Measurements from ENCODE around the gene CLUH.

The CLUH gene, protein sequence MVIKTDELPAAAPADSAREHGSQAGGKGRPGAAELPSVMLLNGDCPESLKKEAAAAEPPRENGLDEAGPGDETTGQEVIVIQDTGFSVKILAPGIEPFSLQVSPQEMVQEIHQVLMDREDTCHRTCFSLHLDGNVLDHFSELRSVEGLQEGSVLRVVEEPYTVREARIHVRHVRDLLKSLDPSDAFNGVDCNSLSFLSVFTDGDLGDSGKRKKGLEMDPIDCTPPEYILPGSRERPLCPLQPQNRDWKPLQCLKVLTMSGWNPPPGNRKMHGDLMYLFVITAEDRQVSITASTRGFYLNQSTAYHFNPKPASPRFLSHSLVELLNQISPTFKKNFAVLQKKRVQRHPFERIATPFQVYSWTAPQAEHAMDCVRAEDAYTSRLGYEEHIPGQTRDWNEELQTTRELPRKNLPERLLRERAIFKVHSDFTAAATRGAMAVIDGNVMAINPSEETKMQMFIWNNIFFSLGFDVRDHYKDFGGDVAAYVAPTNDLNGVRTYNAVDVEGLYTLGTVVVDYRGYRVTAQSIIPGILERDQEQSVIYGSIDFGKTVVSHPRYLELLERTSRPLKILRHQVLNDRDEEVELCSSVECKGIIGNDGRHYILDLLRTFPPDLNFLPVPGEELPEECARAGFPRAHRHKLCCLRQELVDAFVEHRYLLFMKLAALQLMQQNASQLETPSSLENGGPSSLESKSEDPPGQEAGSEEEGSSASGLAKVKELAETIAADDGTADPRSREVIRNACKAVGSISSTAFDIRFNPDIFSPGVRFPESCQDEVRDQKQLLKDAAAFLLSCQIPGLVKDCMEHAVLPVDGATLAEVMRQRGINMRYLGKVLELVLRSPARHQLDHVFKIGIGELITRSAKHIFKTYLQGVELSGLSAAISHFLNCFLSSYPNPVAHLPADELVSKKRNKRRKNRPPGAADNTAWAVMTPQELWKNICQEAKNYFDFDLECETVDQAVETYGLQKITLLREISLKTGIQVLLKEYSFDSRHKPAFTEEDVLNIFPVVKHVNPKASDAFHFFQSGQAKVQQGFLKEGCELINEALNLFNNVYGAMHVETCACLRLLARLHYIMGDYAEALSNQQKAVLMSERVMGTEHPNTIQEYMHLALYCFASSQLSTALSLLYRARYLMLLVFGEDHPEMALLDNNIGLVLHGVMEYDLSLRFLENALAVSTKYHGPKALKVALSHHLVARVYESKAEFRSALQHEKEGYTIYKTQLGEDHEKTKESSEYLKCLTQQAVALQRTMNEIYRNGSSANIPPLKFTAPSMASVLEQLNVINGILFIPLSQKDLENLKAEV (N-terminal part only)

DNA sequence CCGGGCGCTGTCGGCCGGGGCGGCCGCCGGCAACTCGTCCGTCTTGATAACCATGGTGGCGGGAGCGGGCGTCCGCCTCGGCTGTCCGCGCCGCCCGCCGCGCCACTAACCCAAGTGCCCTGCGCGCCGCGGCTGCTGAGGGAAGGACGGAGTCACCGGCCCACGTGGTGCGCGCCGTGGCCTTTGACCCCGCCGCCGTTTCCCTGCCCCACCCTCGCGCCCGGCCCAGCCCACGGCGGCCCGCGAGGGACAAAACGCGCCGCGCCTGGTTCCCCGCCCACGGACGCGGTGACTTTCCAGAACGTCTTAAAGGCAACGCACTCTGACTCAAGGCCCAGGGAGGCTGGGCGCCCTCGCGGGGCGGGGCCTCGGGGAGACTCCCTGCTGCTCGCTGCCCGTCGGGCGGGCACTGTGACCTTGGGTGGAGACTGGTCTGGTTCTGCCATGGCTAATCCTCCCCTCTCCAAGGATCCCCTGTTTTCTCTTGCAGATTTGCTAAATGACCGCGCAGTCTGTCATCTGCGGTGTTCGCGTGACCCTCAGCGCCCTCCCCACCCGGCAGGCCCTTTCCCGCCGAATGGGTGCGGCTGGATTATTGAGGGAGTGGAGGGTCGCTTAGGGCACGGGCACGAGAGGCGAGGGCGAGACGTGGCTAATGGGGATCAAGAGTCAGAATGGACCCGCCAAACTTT lies at the start of gene CLUH:
TSS of gene CLUH (minus strand) at position 157 of the 692 bp plus-strand sequence. CDS start at position 54, 103 bp downstream.
- peak; percentile 89 for DNase-seq (ENCODE audit: low read depth)

DNA sequence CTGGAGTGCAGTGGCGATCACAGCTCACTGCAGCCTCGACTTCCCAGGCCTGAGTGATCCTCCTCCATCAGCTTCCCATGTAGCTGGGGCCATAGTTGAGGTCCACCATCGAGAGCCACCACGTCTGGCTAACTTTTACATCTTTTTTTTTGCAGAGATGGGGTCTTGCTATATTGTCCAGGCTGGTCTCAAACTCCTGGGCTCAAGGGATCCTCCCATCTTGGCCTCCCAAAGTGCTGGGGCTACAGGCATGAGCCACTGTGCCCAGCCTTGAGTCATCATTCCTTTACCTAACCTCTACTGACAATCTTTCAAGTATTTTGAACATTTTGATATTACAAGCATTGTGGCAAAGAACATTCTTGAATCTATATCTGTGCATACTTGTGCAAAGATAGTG lies 47.3 kb upstream of the CLUH start:
- no peak for DNase-seq (ENCODE audit: low read depth)

DNA sequence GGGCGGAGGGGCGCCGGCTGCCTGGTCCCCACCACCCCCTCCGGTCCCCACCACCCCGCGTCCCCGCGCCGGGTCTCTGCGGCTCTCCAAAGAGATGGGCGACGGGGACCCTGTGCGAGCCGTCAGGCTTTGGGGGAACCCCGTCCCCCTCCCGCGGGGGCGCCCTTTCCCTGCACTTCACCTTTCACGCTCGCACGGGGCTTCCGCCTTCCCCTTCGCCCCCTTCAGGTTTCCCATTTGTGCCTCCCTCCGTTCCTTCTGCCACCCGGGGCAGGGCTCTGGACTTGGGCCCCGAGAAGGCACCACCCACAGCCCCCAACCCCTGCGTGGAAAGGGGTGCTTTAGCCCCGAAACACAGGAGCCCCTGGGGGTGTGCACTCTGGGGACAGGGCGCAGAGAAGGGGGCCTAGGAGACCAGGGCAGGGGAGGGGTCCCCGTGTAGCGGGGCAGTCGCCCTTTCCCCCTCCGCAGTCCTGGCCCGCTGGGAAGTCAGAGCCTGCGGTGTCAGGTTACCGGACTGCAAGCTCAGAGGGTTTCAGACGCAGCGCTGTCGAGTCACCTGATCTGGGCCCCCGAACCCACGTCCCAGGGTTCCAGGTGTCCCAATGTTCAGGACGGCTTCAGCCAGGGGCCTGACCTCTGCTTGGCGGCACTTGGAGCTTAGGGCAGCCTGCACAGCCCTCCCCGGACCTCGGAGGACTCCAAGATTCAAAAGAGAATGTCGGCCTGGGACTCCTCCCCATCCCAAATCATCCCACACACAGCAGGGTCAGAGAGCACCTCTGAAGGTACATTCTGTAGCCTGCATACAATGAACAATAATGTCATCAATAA lies 44.5 kb upstream of the CLUH start:
- no peak for DNase-seq (ENCODE audit: low read depth)

GRCh38 chr17:2751491-2751890 lies 39.9 kb upstream of the CLUH start:
- no peak for DNase-seq (ENCODE audit: low read depth)

DNA sequence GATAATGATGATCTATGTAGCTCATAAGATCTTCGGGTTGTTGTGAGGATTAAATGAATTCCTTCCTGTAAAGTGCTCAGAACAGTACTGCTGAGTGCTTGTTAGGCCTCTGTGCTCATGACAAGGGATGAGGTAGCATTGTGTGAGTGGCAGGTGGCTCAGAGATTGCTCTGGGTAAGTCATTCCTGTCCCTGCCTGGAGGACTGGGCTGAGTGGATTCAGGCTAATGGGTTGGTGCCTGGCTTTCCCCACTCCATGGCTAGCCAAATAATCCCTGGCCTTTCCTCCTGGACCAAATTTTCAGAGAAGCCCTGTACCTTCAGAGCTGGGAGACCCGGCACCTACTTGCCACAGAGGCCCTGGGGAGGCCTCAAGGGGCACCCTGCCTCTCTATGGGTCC lies 39.2 kb upstream of the CLUH start:
- DNase-seq (ENCODE audit: low read depth) = no peak

DNA sequence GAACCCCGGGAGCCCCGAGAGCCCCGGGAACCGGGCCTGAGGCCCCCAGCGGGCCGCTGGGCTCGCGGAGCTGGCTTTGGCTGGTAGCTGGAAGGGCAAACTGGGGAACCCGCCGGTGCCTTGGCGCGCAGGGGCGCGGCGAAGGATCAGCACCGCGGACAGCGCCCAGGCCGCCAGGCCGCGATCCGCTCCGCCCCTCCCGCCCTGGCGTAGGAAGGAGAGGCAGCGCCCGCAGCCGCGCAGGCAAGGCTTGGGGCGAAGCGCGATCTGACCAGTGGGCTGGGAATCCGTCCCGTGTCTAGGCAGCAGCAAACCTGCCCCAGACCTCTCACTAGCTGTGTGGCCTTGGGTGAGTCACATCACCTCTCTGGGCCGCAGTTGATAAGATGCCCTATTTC lies 38.2 kb upstream of the CLUH start:
- DNase-seq (ENCODE audit: low read depth) = no peak

DNA sequence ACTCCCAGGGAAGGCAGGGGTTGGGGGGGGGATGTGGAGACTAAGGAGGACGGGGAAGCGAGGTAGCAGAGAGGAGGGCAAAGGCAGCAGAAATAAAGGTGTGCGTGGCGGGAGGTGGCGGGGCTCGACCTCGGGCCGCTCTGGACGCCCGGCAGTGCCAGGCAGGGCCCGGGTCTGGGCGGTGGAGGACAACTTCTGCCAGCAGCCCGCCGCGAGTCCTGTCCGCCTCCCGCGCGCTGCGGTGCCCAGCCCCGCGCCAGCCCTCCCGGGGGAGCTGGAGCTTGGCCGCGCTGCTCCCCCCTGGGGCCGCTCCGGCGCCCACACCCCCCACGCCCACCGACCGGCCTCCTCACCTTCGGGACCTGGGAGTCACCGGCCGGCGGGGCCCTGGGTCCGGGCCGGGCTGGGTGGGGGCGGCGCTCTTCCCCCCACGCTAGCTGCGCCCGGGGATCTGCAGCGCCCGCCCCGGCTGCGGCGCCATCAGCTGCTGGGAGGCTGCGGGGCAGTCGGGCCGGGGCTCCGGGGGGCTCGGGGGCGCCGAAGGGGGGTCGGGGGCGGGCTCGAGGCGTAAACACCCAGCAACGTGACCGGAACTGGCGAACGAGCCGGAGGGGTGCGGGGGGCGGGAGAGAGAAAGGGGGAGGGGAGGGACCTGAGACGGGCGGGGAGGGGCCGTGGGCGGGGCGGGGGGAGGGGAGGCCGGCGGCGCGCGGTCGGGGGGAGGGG lies 37.7 kb upstream of the CLUH start, which contains the start of gene CCDC92B:
TSS of gene CCDC92B (minus strand) at position 595 of the 726 bp plus-strand sequence. CDS start 14,507 bp downstream, outside the sequence.
- DNase-seq (ENCODE audit: low read depth) = no peak

DNA sequence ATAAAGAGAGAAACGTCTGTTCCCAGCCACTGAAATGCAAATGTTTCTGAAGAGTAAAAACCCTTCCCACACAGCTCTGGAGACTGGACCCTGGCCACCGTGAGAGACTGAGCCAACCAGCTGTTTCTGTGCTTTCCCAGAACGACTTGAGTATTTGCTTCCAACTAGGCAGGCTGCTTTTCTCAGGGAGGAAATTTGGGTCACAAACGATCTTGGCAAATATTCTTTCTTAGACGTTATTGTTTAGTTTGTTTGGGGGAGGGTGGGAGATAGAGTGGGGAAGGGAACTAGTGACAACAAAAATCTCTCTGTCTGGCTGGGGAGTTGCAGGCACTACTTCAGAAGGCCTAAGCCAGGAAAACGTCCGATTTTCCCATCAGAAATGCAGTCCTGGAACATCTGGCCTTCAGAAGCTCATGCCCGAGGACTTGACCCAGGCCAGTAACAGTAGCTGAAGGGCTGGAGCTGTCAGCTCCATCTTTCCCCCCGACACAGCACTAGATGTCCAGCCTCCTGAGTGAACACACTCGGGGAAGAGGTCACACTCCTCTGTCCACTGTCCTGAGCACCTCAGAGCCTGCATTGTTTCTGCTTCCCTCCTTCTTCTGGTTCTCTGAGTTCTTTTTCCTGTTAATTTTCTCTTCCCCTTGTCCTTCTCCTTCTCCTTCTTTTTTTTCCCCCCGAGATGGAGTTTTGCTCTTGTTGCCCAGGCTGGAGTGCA lies 33.9 kb upstream of the CLUH start:
- no peak for DNase-seq (ENCODE audit: low read depth)

- no peak for DNase-seq (ENCODE audit: low read depth)
Observed at GRCh38 chr17:2737693-2738092, 26.1 kb upstream of the CLUH start.

GRCh38 chr17:2736956-2737355 lies 25.4 kb upstream of the CLUH start:
- no peak for DNase-seq (ENCODE audit: low read depth)

- no peak for DNase-seq (ENCODE audit: low read depth)
Observed at GRCh38 chr17:2735896-2736295, 24.3 kb upstream of the CLUH start.

- no peak for DNase-seq (ENCODE audit: low read depth)
Observed at GRCh38 chr17:2734939-2735338, 23.4 kb upstream of the CLUH start.

DNA sequence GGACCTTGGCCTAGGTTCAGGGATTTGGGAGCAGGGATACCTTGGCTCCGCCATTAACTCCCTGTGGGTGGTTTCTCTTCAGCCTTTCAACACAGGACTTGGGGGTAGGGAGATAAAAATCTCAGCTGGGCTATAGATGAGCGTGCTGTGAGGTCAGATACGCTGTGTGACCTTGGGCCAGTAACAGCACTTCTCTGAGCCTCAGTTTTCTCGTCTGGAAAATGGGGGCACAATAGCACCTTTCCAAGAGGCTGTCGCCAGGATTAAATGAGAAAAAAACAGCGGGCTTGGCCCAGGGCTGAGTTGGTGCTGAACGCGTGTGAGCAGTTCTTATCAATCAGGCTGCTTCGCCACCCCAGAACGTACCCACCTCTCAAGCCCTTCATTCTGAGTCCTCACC lies 20.2 kb upstream of the CLUH start:
- no peak for DNase-seq (ENCODE audit: low read depth)

DNA sequence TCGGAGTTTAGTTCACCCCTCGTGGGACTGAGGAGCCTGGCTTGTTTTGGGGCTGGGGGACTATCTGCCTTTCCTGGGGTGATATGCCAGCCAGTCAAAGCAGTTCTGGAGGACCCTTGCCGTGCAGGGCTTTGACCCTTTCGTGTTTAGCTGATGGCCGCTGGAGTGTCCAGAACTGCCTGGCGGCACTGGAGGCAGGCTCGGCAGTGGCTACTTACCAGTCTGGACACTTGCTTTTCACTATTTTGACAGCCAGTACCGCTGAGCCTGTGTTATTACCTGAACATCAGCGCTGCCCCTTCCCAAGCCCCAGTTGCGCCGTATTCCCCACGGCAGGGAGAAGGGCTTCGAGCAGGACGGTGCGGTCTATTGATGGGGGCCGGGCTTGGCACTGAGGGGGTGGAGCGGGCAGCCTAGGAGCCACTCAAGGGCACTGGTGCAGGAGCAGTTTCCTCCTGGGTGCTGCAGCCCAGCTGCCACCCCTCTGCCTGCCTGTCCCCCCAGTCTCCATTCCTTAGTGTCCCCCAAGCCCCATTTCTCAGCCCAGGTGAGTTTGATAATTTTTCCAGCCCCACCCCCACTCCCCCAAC lies 19.3 kb upstream of the CLUH start:
- DNase-seq (ENCODE audit: low read depth) = no peak

GRCh38 chr17:2724784-2725164 lies 13.2 kb upstream of the CLUH start:
- DNase-seq (ENCODE audit: low read depth) = no peak

- DNase-seq (ENCODE audit: low read depth) = no peak
Observed at GRCh38 chr17:2723997-2724783, 12.6 kb upstream of the CLUH start.

GRCh38 chr17:2723505-2723996 lies 12.0 kb upstream of the CLUH start:
- no peak for DNase-seq (ENCODE audit: low read depth)

DNA sequence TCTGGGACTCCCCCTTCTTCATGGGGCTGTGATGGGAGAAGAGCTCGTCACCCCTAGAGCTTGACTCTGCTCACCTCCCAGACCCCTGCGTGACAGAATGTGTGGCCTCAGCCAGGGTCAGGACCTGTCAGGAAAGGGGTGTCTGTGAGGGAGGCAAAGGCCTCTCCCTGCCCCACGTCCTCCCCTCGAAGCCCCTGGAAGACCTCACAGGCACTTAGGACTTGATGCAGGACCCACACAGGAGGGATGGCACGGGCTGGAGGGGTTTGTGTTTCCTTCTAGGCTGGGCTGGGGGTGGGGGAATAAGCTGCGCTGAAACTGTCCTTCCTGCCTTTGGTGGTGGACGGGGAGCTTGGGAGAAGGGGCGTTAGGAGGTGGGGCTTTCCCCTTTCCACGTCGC lies 11.0 kb upstream of the CLUH start:
- no peak for DNase-seq (ENCODE audit: low read depth)

All from HS-5 (cell line).